GM21576 (cell line): Measurements from ENCODE around the gene SORL1.

ENCODE experiments used
- ATAC-seq: cut with Tn5 transposase; IDR thresholded peaks from one replicate; pipeline ENCODE4 v1.9.1; 2021; ENCODE audit warnings: mild to moderate bottlenecking, moderate library complexity; ENCODE audit not compliant: unreplicated experiment

The SORL1 gene

GRCh38 chr11:121451178-121451985 lies 732 bp upstream of the SORL1 start:
- ATAC-seq = no peak

GRCh38 chr11:121452609-121453150 lies 566 bp downstream of the SORL1 start, which contains the start of gene SORL1-AS1:
SORL1-AS1 (minus strand) TSS chr11:121452967.
- peak; percentile 18 for ATAC-seq

- no peak for ATAC-seq
Observed at GRCh38 chr11:121453589-121454299, 1.6 kb downstream of the SORL1 start.

GRCh38 chr11:121455115-121455514 lies 3.0 kb downstream of the SORL1 start:
- no peak for ATAC-seq

- no peak for ATAC-seq
Observed at GRCh38 chr11:121456151-121456550, 4.0 kb downstream of the SORL1 start.

- ATAC-seq = no peak
Observed at GRCh38 chr11:121456816-121457431, 4.8 kb downstream of the SORL1 start.

GRCh38 chr11:121458551-121458950 lies 6.4 kb downstream of the SORL1 start:
- no peak for ATAC-seq

GRCh38 chr11:121459413-121460017 lies 7.4 kb downstream of the SORL1 start:
- ATAC-seq = no peak

- ATAC-seq = no peak
Observed at GRCh38 chr11:121460941-121461514, 8.9 kb downstream of the SORL1 start.

GRCh38 chr11:121461843-121462242 lies 9.7 kb downstream of the SORL1 start:
- ATAC-seq = no peak

- no peak for ATAC-seq
Observed at GRCh38 chr11:121463689-121464335, 11.7 kb downstream of the SORL1 start.

- ATAC-seq = peak; percentile 27
Observed at GRCh38 chr11:121464352-121464946, 12.3 kb downstream of the SORL1 start.

- no peak for ATAC-seq
Observed at GRCh38 chr11:121465709-121466062, 13.6 kb downstream of the SORL1 start.

- no peak for ATAC-seq
Observed at GRCh38 chr11:121466063-121466794, 14.1 kb downstream of the SORL1 start.

GRCh38 chr11:121467471-121467870 lies 15.4 kb downstream of the SORL1 start:
- ATAC-seq = no peak

- ATAC-seq = peak; percentile 59
Observed at GRCh38 chr11:121467965-121468364, 15.9 kb downstream of the SORL1 start.

- ATAC-seq = no peak
Observed at GRCh38 chr11:121469910-121470309, 17.8 kb downstream of the SORL1 start.

GRCh38 chr11:121471167-121471566 lies 19.1 kb downstream of the SORL1 start:
- no peak for ATAC-seq

- ATAC-seq = no peak
Observed at GRCh38 chr11:121472312-121472711, 20.2 kb downstream of the SORL1 start.
